Measurements from ENCODE around the gene CISH.

The CISH gene

DNA sequence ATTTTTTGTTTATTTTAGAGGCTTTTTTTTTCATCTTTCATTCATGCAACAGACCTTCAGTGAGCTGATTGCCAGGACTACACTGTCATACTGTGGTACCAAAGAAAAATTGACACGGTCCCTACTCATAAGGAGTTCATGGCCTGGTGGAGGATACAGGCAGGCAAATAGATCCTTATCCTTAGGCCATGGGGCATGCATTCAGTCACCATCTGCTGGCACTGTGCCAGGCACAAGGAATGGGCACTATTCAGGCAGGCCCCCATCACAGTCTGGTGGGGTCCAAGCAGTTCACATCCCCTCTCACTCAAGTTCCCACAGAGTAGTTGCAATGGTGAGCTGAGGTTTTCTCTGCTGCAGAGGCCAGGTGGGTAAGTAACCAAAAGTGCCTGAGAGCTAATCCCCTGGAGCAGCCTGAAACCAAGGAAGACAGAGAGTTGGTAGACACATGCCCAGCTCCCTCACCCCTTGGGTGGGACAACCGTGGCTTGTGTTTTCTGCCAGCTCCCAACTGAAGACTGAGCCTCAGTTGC, 17.3 kb downstream of the CISH start:
- peaks cover 25% of the 10 kb centered on the region for H3K4me1 ChIP-seq (ENCODE audit: control insufficient read depth, insufficient read depth, low read length, unreplicated experiment)

DNA sequence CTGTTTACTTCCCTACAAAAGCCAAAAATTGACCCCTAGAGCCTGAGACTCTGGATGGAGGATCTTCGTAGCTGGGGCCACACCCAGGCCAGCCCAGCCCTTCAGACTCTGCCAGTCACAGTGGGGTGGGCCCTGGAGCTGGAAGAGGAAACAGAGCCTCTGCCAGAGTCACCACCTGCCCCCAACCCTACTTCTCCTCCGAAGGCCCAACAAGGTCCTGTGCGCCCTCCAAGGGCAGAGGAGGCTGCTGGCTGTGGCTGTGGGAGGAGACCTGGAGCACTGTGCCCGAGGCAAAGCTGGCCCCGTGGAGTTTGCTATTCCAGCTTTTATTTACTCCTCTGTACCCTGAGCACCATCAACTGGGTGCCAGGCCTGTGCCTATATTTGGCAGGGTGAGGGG, 19.0 kb downstream of the CISH start:
- Histone ChIP-seq H3K27ac (ENCODE audit: low read depth, low read length) (no peak overlapping the region), H3K36me3 (ENCODE audit: insufficient read depth, low read length) (no peaks in the 10 kb centered on the region), H3K27me3 (ENCODE audit: insufficient read depth, low read length) (no peaks in the 10 kb centered on the region), H3K4me1 (ENCODE audit: control insufficient read depth, insufficient read depth, low read length, unreplicated experiment) (peaks cover 34% of the 10 kb centered on the region), H3K79me2 (ENCODE audit: control insufficient read depth, insufficient read depth, low read length, unreplicated experiment) (no peaks in the 10 kb centered on the region), H2AFZ (ENCODE audit: low read length, unreplicated experiment) (no peak overlapping the region), H3K4me3 (ENCODE audit: low read depth, low read length) (no peak overlapping the region)

More for the DNA sequence above, 17.3 kb downstream of the CISH start:
- H3K27me3 ChIP-seq (ENCODE audit: insufficient read depth, low read length) = no peaks in the 10 kb centered on the region
- no peaks in the 10 kb centered on the region for H3K36me3 ChIP-seq (ENCODE audit: insufficient read depth, low read length)
- H2AFZ ChIP-seq (ENCODE audit: low read length, unreplicated experiment) = no peak overlapping the region
- H3K79me2 ChIP-seq (ENCODE audit: control insufficient read depth, insufficient read depth, low read length, unreplicated experiment) = no peaks in the 10 kb centered on the region
- H3K27ac ChIP-seq (ENCODE audit: low read depth, low read length) = no peak overlapping the region
- H3K4me3 ChIP-seq (ENCODE audit: low read depth, low read length) = no peak overlapping the region

DNA sequence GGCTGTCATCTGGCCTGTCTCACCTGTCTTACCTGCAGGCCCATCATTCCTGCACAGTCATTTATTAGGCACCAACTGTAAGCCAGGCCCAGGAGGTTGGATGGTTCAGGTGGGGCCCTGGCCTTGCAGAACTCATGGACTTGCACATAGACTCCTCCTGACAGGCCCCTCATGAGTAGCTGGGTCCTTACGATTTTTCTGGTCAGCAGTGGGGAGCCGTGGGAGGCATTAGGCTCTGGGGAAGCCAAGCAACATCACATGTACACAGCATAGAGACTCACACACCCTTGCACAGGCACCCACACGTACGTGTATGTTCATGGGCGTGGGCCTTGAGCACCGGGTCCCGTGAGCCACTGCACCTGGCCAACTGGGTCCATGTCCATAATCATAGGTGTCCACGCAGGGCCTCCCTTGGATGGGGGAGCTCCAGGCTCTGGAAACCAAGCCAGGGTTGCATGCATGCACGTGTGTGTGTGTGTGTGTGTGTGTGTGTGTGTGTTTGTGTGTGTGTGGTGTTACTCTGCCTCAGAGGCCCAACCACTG, 20.3 kb downstream of the CISH start:
- Histone ChIP-seq H3K27ac (ENCODE audit: low read depth, low read length) (peak overlapping the region; percentile 76), H3K79me2 (ENCODE audit: control insufficient read depth, insufficient read depth, low read length, unreplicated experiment) (no peaks in the 10 kb centered on the region)

GRCh38 chr3:50588759-50589433, 22.7 kb downstream of the CISH start:
- H3K36me3 ChIP-seq (ENCODE audit: insufficient read depth, low read length) = peaks cover 3% of the 10 kb centered on the region; the same call in 1 of the 2 replicates
- no peak overlapping the region for H2AFZ ChIP-seq (ENCODE audit: low read length, unreplicated experiment)
- peaks cover 47% of the 10 kb centered on the region for H3K4me1 ChIP-seq (ENCODE audit: control insufficient read depth, insufficient read depth, low read length, unreplicated experiment)
- no peaks in the 10 kb centered on the region for H3K27me3 ChIP-seq (ENCODE audit: insufficient read depth, low read length)
- no peak overlapping the region for H3K4me3 ChIP-seq (ENCODE audit: low read depth, low read length)
- no peaks in the 10 kb centered on the region for H3K79me2 ChIP-seq (ENCODE audit: control insufficient read depth, insufficient read depth, low read length, unreplicated experiment)
- no peak overlapping the region for H3K27ac ChIP-seq (ENCODE audit: low read depth, low read length)

More for the DNA sequence above, 20.3 kb downstream of the CISH start:
- Histone ChIP-seq H3K27me3 (ENCODE audit: insufficient read depth, low read length) (no peaks in the 10 kb centered on the region), H3K36me3 (ENCODE audit: insufficient read depth, low read length) (no peaks in the 10 kb centered on the region), H3K4me3 (ENCODE audit: low read depth, low read length) (no peak overlapping the region), H3K4me1 (ENCODE audit: control insufficient read depth, insufficient read depth, low read length, unreplicated experiment) (peaks cover 37% of the 10 kb centered on the region), H2AFZ (ENCODE audit: low read length, unreplicated experiment) (no peak overlapping the region)

- peaks cover 3% of the 10 kb centered on the region; the same call in 1 of the 2 replicates for H3K36me3 ChIP-seq (ENCODE audit: insufficient read depth, low read length)
- H3K27ac ChIP-seq (ENCODE audit: low read depth, low read length) = no peak overlapping the region
- no peak overlapping the region for H3K4me3 ChIP-seq (ENCODE audit: low read depth, low read length)
- no peaks in the 10 kb centered on the region for H3K27me3 ChIP-seq (ENCODE audit: insufficient read depth, low read length)
- H3K4me1 ChIP-seq (ENCODE audit: control insufficient read depth, insufficient read depth, low read length, unreplicated experiment) = peaks cover 47% of the 10 kb centered on the region
- H2AFZ ChIP-seq (ENCODE audit: low read length, unreplicated experiment) = no peak overlapping the region
- no peaks in the 10 kb centered on the region for H3K79me2 ChIP-seq (ENCODE audit: control insufficient read depth, insufficient read depth, low read length, unreplicated experiment)
These were observed 23.5 kb downstream of the CISH start for GRCh38 chr3:50587806-50588758.

GRCh38 chr3:50587373-50587772, 24.2 kb downstream of the CISH start:
- Histone ChIP-seq H3K4me1 (ENCODE audit: control insufficient read depth, insufficient read depth, low read length, unreplicated experiment) (peaks cover 42% of the 10 kb centered on the region), H2AFZ (ENCODE audit: low read length, unreplicated experiment) (no peak overlapping the region), H3K4me3 (ENCODE audit: low read depth, low read length) (no peak overlapping the region), H3K79me2 (ENCODE audit: control insufficient read depth, insufficient read depth, low read length, unreplicated experiment) (no peaks in the 10 kb centered on the region), H3K27me3 (ENCODE audit: insufficient read depth, low read length) (no peaks in the 10 kb centered on the region), H3K27ac (ENCODE audit: low read depth, low read length) (no peak overlapping the region), H3K36me3 (ENCODE audit: insufficient read depth, low read length) (peaks cover 3% of the 10 kb centered on the region; the same call in 1 of the 2 replicates)

DNA sequence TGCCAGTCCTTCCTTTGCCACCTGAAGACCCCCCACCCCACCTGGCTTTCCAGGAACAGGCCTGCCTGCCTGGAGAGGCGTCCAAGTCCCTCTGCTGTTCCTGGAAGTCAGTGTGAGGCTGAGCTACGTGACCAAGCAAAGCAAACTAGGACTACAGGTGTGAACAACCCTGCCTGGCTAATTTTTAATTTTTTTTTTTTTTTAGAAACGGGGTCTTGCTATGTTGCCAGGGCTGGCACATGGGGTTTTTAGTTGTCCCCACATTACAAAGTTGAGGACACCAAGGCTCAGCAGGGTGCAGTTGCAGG, 24.9 kb downstream of the CISH start:
- H3K4me1 ChIP-seq (ENCODE audit: control insufficient read depth, insufficient read depth, low read length, unreplicated experiment) = peaks cover 38% of the 10 kb centered on the region
- no peak overlapping the region for H2AFZ ChIP-seq (ENCODE audit: low read length, unreplicated experiment)
- no peak overlapping the region for H3K4me3 ChIP-seq (ENCODE audit: low read depth, low read length)
- H3K27me3 ChIP-seq (ENCODE audit: insufficient read depth, low read length) = no peaks in the 10 kb centered on the region
- no peak overlapping the region for H3K27ac ChIP-seq (ENCODE audit: low read depth, low read length)
- H3K79me2 ChIP-seq (ENCODE audit: control insufficient read depth, insufficient read depth, low read length, unreplicated experiment) = no peaks in the 10 kb centered on the region
- peaks cover 3% of the 10 kb centered on the region; the same call in 1 of the 2 replicates for H3K36me3 ChIP-seq (ENCODE audit: insufficient read depth, low read length)

- Histone ChIP-seq H2AFZ (ENCODE audit: low read length, unreplicated experiment) (no peak overlapping the region), H3K4me1 (ENCODE audit: control insufficient read depth, insufficient read depth, low read length, unreplicated experiment) (peaks cover 33% of the 10 kb centered on the region), H3K79me2 (ENCODE audit: control insufficient read depth, insufficient read depth, low read length, unreplicated experiment) (no peaks in the 10 kb centered on the region), H3K27me3 (ENCODE audit: insufficient read depth, low read length) (no peaks in the 10 kb centered on the region), H3K4me3 (ENCODE audit: low read depth, low read length) (no peak overlapping the region), H3K36me3 (ENCODE audit: insufficient read depth, low read length) (peaks cover 3% of the 10 kb centered on the region; the same call in 1 of the 2 replicates), H3K27ac (ENCODE audit: low read depth, low read length) (no peak overlapping the region)
These were observed 25.4 kb downstream of the CISH start for GRCh38 chr3:50585919-50586762.

DNA sequence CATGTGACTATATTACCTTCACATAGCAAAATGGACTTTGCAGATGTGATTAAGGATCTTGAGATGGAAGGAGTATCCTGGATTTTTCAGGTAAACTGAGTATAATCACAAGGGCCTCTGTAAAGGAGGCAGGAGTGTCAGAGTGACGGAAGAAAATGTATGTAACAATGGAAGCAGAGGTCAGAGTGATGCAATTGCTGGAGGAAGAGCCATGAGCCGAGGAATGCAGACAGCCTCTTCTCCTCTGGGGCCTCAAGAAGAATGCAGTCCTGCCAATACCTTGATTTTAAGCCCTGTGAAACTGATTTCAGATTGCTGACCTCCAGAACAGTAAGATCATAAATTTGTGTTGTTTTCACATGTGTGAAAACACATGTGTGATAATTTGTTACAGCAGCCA, 27.2 kb downstream of the CISH start:
- Histone ChIP-seq H2AFZ (ENCODE audit: low read length, unreplicated experiment) (no peak overlapping the region), H3K36me3 (ENCODE audit: insufficient read depth, low read length) (peaks cover 3% of the 10 kb centered on the region; the same call in 1 of the 2 replicates), H3K79me2 (ENCODE audit: control insufficient read depth, insufficient read depth, low read length, unreplicated experiment) (no peaks in the 10 kb centered on the region), H3K27ac (ENCODE audit: low read depth, low read length) (no peak overlapping the region), H3K4me3 (ENCODE audit: low read depth, low read length) (no peak overlapping the region), H3K4me1 (ENCODE audit: control insufficient read depth, insufficient read depth, low read length, unreplicated experiment) (peaks cover 22% of the 10 kb centered on the region), H3K27me3 (ENCODE audit: insufficient read depth, low read length) (no peaks in the 10 kb centered on the region)

GRCh38 chr3:50583897-50584296, 27.7 kb downstream of the CISH start:
- H2AFZ ChIP-seq (ENCODE audit: low read length, unreplicated experiment) = no peak overlapping the region
- peaks cover 18% of the 10 kb centered on the region for H3K4me1 ChIP-seq (ENCODE audit: control insufficient read depth, insufficient read depth, low read length, unreplicated experiment)
- no peaks in the 10 kb centered on the region for H3K27me3 ChIP-seq (ENCODE audit: insufficient read depth, low read length)
- H3K79me2 ChIP-seq (ENCODE audit: control insufficient read depth, insufficient read depth, low read length, unreplicated experiment) = no peaks in the 10 kb centered on the region
- H3K36me3 ChIP-seq (ENCODE audit: insufficient read depth, low read length) = peaks cover 3% of the 10 kb centered on the region; the same call in 1 of the 2 replicates
- no peak overlapping the region for H3K27ac ChIP-seq (ENCODE audit: low read depth, low read length)
- H3K4me3 ChIP-seq (ENCODE audit: low read depth, low read length) = no peak overlapping the region

All from ACC112 (cell line).